HepG2 (cell line): ENCODE measurements around the gene PHF2. TPM values are rescaled to one million over a fixed set of nuclear protein-coding genes. Genes with fewer than 3 reads are reported as not detected.

Source experiments
- ATAC-seq: fragments of 200-7000 bp; cut with Tn5 transposase; 3 replicates; pipeline ENCODE4 v1.9.1; 2020; ENCODE audit warnings: mild to moderate bottlenecking, moderate library complexity
- BruUV-seq: library from RNA; stranded (reverse); fragments of 400-500 nt; replicated peaks from 2 replicates; lab custom pipeline; 2021; lab: Mats Ljungman, UMichigan
- CTCF ChIA-PET: fragments of 300-600 bp; formaldehyde crosslinking; extraction: SDS; loops from one replicate; lab custom pipeline; 2021; ENCODE audit warnings: low total read pairs, inconsistent platforms, low intra/inter-chr PET ratio; lab: Yijun Ruan, JAX
- POLR2A ChIA-PET: fragments of 350-600 bp; sonication (Branson Sonifier 250); formaldehyde crosslinking; loops from one replicate; lab custom pipeline; 2020; ENCODE audit warnings: antibody characterized with exemption, inconsistent platforms; lab: Yijun Ruan, JAX
- DNase-seq: peaks from one replicate; pipeline ENCODE4 v3.0.0-alpha.2; 2015; ENCODE audit warnings: low spot score
- FAIRE-seq: peaks from 3 replicates; lab custom pipeline; 2011; peaks lifted over from hg19 to GRCh38; lab: Jason Lieb, UNC
- H2AFZ ChIP-seq: one replicate; pipeline ENCODE4 v1.6.1; 2011; ENCODE audit warnings: low read length, inconsistent platforms
- H3K27ac ChIP-seq: fragments of 300-600 bp; 3 replicates; pipeline ENCODE4 v1.8.0; 2011; ENCODE audit warnings: mixed run types, mild to moderate bottlenecking, mixed read lengths, low read length, inconsistent platforms; ENCODE audit not compliant: insufficient read depth; ENCODE audit errors: extremely low read length
- H3K27me3 ChIP-seq, 2 experiments: fragments of 200-600 bp in 1 of 2; 2 replicates in 1 of 2; 3 replicates in 1 of 2; pipeline versions ENCODE4 v1.6.0 to v1.8.0; 2011; ENCODE audit warnings: low read length in 2 of 2, mild to moderate bottlenecking in 2 of 2, moderate library complexity in 2 of 2, inconsistent platforms in 1 of 2; ENCODE audit not compliant: insufficient read depth in 2 of 2, control insufficient read depth in 1 of 2
- H3K36me3 ChIP-seq, 2 experiments: fragments of 200-600 bp in 1 of 2; replicated peaks in 1 of 2; 2 replicates in 1 of 2; 3 replicates in 1 of 2; pipeline versions ENCODE4 v1.5.1 to v1.8.0; 2011; ENCODE audit warnings: low read length in 2 of 2, inconsistent platforms in 1 of 2; ENCODE audit not compliant: insufficient read depth in 2 of 2, control insufficient read depth in 1 of 2
- H3K4me1 ChIP-seq: 2 replicates; pipeline ENCODE4 v1.5.1; 2012; ENCODE audit warnings: low read length, inconsistent platforms; ENCODE audit not compliant: insufficient read depth
- H3K4me2 ChIP-seq: 2 replicates; pipeline ENCODE4 v1.6.0; 2011; ENCODE audit warnings: low read depth, low read length, inconsistent platforms
- H3K4me3 ChIP-seq, 3 experiments: fragments of 200-600 bp in 1 of 3; sonication (generic), shearing (Covaris generic) in 1 of 3; replicated peaks in 1 of 3; 2 replicates each; pipeline ENCODE4 v1.5.1; 2011 to 2016; ENCODE audit warnings: low read length in 3 of 3, inconsistent platforms in 2 of 3, low read depth in 2 of 3, mild to moderate bottlenecking in 2 of 3, control low read depth in 1 of 3, mixed read lengths in 1 of 3; ENCODE audit not compliant: insufficient read depth in 1 of 3
- H3K79me2 ChIP-seq: one replicate; pipeline ENCODE4 v1.6.1; 2011; ENCODE audit warnings: low read length, inconsistent platforms; ENCODE audit not compliant: insufficient read depth
- H3K9ac ChIP-seq: 2 replicates; pipeline ENCODE4 v1.6.0; 2011; ENCODE audit warnings: mild to moderate bottlenecking, low read depth, low read length, inconsistent platforms; ENCODE audit not compliant: insufficient read depth
- H3K9me3 ChIP-seq: 2 replicates; pipeline ENCODE4 v1.5.1; 2012; ENCODE audit warnings: mild to moderate bottlenecking, low read length
- H4K20me1 ChIP-seq: 2 replicates; pipeline ENCODE4 v1.6.0; 2011; ENCODE audit warnings: inconsistent platforms, mild to moderate bottlenecking, low read length, moderate library complexity; ENCODE audit not compliant: insufficient read depth
- HNF4A ChIP-seq: sonication (generic); formaldehyde crosslinking; IDR thresholded peaks from 2 replicates; pipeline ENCODE4 v1.4.0; 2020; ENCODE audit warnings: missing genetic modification reagents
- PAXIP1 ChIP-seq: sonication (generic); formaldehyde crosslinking; conservative IDR thresholded peaks from 2 replicates; pipeline ENCODE4 v1.4.0; 2020; ENCODE audit warnings: mild to moderate bottlenecking, missing genetic modification reagents, moderate library complexity
- ZBTB33 ChIP-seq: sonication (generic); formaldehyde crosslinking; IDR thresholded peaks from 2 replicates; pipeline ENCODE4 v1.4.0; 2020; ENCODE audit warnings: missing genetic modification reagents
- ZFY ChIP-seq: sonication (generic); formaldehyde crosslinking; IDR thresholded peaks from 2 replicates; pipeline ENCODE4 v1.4.0; 2020; ENCODE audit warnings: missing genetic modification reagents
- ZKSCAN8 ChIP-seq: IDR thresholded peaks from 2 replicates; pipeline ENCODE4 v1.6.1; 2016; ENCODE audit warnings: borderline replicate concordance, missing genetic modification reagents, missing compliant biosample characterization
- ZNF263 ChIP-seq: sonication (generic); formaldehyde crosslinking; IDR thresholded peaks from 2 replicates; pipeline ENCODE4 v1.4.0; 2020; ENCODE audit warnings: missing genetic modification reagents
- ZNF687 ChIP-seq: sonication (generic); formaldehyde crosslinking; IDR thresholded peaks from 2 replicates; pipeline ENCODE4 v1.5.1; 2020; ENCODE audit warnings: mild to moderate bottlenecking, missing genetic modification reagents, moderate library complexity
- ZSCAN12 ChIP-seq: sonication (generic); formaldehyde crosslinking; IDR thresholded peaks from 2 replicates; pipeline ENCODE4 v1.9.0; 2021; ENCODE audit warnings: mild to moderate bottlenecking, missing genetic modification reagents
- WGBS: methylation state at CpG from one replicate; pipeline ENCODE4 v1.1.6; 2017; ENCODE audit warnings: low lambda C conversion rate; 5-methylcytosine and 5-hydroxymethylcytosine counted together
- in situ Hi-C: cut with HindIII; loops from 2 replicates; pipeline ENCODE4 v1.10.0; 2017; ENCODE audit warnings: low pct_unique_long_range_greater_than_20kb; ENCODE audit not compliant: extremely low pct_ligation_motif_present
- intact Hi-C: fragments of 100-400 bp; cut with micrococcal nuclease; formaldehyde crosslinking; loops from one replicate; pipeline ENCODE4 v1.10.0; 2022; ENCODE audit not compliant: unreplicated experiment
- polyA plus RNA-seq, 8 experiments: library from polyadenylated mRNA; depleted of rRNA in 3 of 8; stranded (reverse) in 7 of 8; unstranded in 1 of 8; fragments of >200 nt; fragmentation: Illumina TruSeq in 4 of 8; extraction: Trizol in 4 of 8; gene quantifications; 2 replicates each; pipeline versions ENCODE4 v1.2.1 to v1.2.3, GENCODE V29; 2011 to 2016; ENCODE audit warnings: low read depth in 4 of 8, missing spikeins in 1 of 8, mixed read lengths in 1 of 8; ENCODE audit not compliant: insufficient read depth in 1 of 8
- total RNA-seq, 5 experiments: library from RNA; depleted of rRNA; stranded (reverse); fragments of >200 nt; fragmentation: Illumina TruSeq; extraction: Trizol; gene quantifications; 2 replicates each; pipeline ENCODE4 v1.2.3, GENCODE V29; 2016; ENCODE audit warnings: low read depth in 1 of 5

PHF2 gene
- total and polyA plus RNA-seq, 2 of the 13 experiments (the other 11 are each of a cell fraction or from before 2014, with no cell fraction given) = 6.6 to 9.1 TPM

GRCh38 chr9:93644397-93645088, 68.2 kb downstream of the PHF2 start:
- H4K20me1 ChIP-seq = no peaks in the 10 kb centered on the region
- H3K27me3 ChIP-seq = no peaks in the 10 kb centered on the region
- peaks cover 15 to 27% of the 10 kb centered on the region in 2 experiments for H3K36me3 ChIP-seq
- 92% methylated on average over 7 of the region's 12 CpGs for WGBS
- H3K4me3 ChIP-seq = no peak overlapping the region
- CTCF ChIA-PET = no interaction called here
- H3K79me2 ChIP-seq = no peaks in the 10 kb centered on the region
- in situ Hi-C loops (no loop called here), intact Hi-C loops (no loop called here)
- H3K27ac ChIP-seq = no peak overlapping the region
- DNase-seq = no peak
- no TSS peak for BruUV-seq
- H3K4me2 ChIP-seq = no peak overlapping the region
- peak; percentile 69 for ATAC-seq
- POLR2A ChIA-PET = no interaction called here
- no peak overlapping the region for H3K9ac ChIP-seq
- H3K4me1 ChIP-seq = no peaks in the 10 kb centered on the region
- no peaks in the 10 kb centered on the region for H3K9me3 ChIP-seq
- no peak for FAIRE-seq
- TF ChIP-seq HNF4A (CRISPR knock-in tag) = 0 out of 2 replicates have a peak, but pooled peaks have one; percentile 12
- no peak for TF ChIP-seq ZFY (CRISPR knock-in tag)
- no peak for TF ChIP-seq ZKSCAN8
- TF ChIP-seq ZSCAN12 (CRISPR knock-in tag) = no peak
- 0 out of 2 replicates have a peak, but pooled peaks have one; percentile 33 for TF ChIP-seq PAXIP1
- peak; percentile 44 for TF ChIP-seq ZNF687 (CRISPR knock-in tag)
- TF ChIP-seq ZNF263 (CRISPR knock-in tag) = peak; percentile 71; the same call in 1 of the 2 replicates
- peak; percentile 87 for TF ChIP-seq ZBTB33
- H2AFZ ChIP-seq = no peak overlapping the region
